H1 (cell line): ENCODE data around the gene SECTM1. TPM values are rescaled to one million over a fixed set of nuclear protein-coding genes. Genes with fewer than 3 reads are reported as not detected.

Experiments
- CTCF ChIA-PET: fragments of 300-600 bp; sonication (Branson Sonifier 250); formaldehyde crosslinking; loops from one replicate; lab custom pipeline; 2021; ENCODE audit not compliant: partially characterized antibody; lab: Charles Lee
- POLR2A ChIA-PET: fragments of 300-600 bp; sonication (Branson Sonifier 250); formaldehyde crosslinking; loops from one replicate; lab custom pipeline; 2021; ENCODE audit warnings: inconsistent platforms; ENCODE audit not compliant: partially characterized antibody; lab: Charles Lee
- DNase-seq, 2 experiments: peaks; one replicate each; pipeline versions ENCODE4 v3.0.0 to v3.0.0-alpha.2; 2010 to 2022; ENCODE audit warnings: low spot score in 2 of 2, low read depth in 1 of 2, mixed read lengths in 1 of 2
- FAIRE-seq: peaks from 2 replicates; lab custom pipeline; 2011; peaks lifted over from hg19 to GRCh38; lab: Jason Lieb, UNC
- H2AFZ ChIP-seq: 2 replicates; pipeline ENCODE4 v1.8.1; 2012; ENCODE audit warnings: low read length, inconsistent platforms
- H2AK5ac ChIP-seq: 2 replicates; pipeline ENCODE4 v1.6.1; 2013; ENCODE audit warnings: low read depth, low read length
- H2BK120ac ChIP-seq: replicated peaks from 2 replicates; pipeline ENCODE3; 2013; ENCODE audit warnings: low read depth, low read length, inconsistent platforms
- H2BK12ac ChIP-seq: 2 replicates; pipeline ENCODE4 v1.6.1; 2013; ENCODE audit warnings: low read depth, low read length
- H2BK15ac ChIP-seq: 2 replicates; pipeline ENCODE4 v1.6.1; 2013; ENCODE audit warnings: low read length
- H2BK20ac ChIP-seq: 2 replicates; pipeline ENCODE4 v1.6.1; 2013; ENCODE audit warnings: low read length
- H2BK5ac ChIP-seq: 2 replicates; pipeline ENCODE4 v1.6.1; 2013; ENCODE audit warnings: low read depth, low read length
- H3K14ac ChIP-seq: 2 replicates; pipeline ENCODE4 v1.6.1; 2013; ENCODE audit warnings: inconsistent platforms; ENCODE audit not compliant: insufficient read length
- H3K18ac ChIP-seq: 2 replicates; pipeline ENCODE4 v1.6.1; 2013; ENCODE audit warnings: low read length; ENCODE audit errors: extremely low read depth
- H3K23ac ChIP-seq: 2 replicates; pipeline ENCODE4 v1.6.1; 2013; ENCODE audit warnings: inconsistent platforms; ENCODE audit not compliant: insufficient read length
- H3K23me2 ChIP-seq: 2 replicates; pipeline ENCODE4 v1.6.1; 2013; ENCODE audit warnings: low read depth, low read length
- H3K27ac ChIP-seq: 2 replicates; pipeline ENCODE4 v1.6.1; 2011; ENCODE audit warnings: low read depth, low read length, inconsistent platforms
- H3K27me3 ChIP-seq, 4 experiments: replicated peaks in 1 of 4; 1 replicate in 1 of 4; 2 replicates in 3 of 4; pipeline versions ENCODE4 v1.6.1 to v1.8.1; 2011 to 2013; ENCODE audit warnings: low read length in 3 of 4, mild to moderate bottlenecking in 3 of 4, inconsistent platforms in 2 of 4, mixed read lengths in 2 of 4, moderate library complexity in 1 of 4; ENCODE audit not compliant: control insufficient read depth in 3 of 4, insufficient read depth in 3 of 4; ENCODE audit errors: extremely low read depth in 1 of 4
- H3K36me3 ChIP-seq, 4 experiments: 2 replicates each; pipeline versions ENCODE4 v1.6.1 to v1.8.1; 2011 to 2013; ENCODE audit warnings: mild to moderate bottlenecking in 4 of 4, low read length in 3 of 4, moderate library complexity in 2 of 4, control low read depth in 1 of 4, inconsistent platforms in 1 of 4; ENCODE audit not compliant: insufficient read depth in 4 of 4, control insufficient read depth in 2 of 4
- H3K4ac ChIP-seq: replicated peaks from 2 replicates; pipeline ENCODE3; 2013; ENCODE audit warnings: low read length, low read depth, mixed read lengths, inconsistent platforms; ENCODE audit not compliant: insufficient read length
- H3K4me1 ChIP-seq, 4 experiments: replicated peaks in 1 of 4; 1 replicate in 1 of 4; 2 replicates in 3 of 4; pipeline versions ENCODE4 v1.6.1 to v1.8.1; 2011 to 2013; ENCODE audit warnings: low read length in 3 of 4, inconsistent platforms in 2 of 4, mixed read lengths in 1 of 4; ENCODE audit not compliant: insufficient read depth in 4 of 4, control insufficient read depth in 3 of 4
- H3K4me2 ChIP-seq, 2 experiments: 2 replicates each; pipeline versions ENCODE4 v1.6.1 to v1.8.1; 2011 to 2013; ENCODE audit warnings: low read depth in 2 of 2, low read length in 2 of 2, control low read depth in 1 of 2, inconsistent platforms in 1 of 2, mild to moderate bottlenecking in 1 of 2; ENCODE audit not compliant: insufficient read depth in 1 of 2
- H3K4me3 ChIP-seq, 4 experiments: fragments of 200-600, 300-600 bp in 1 of 4; sonication (generic), shearing (Covaris generic), sonication (Bioruptor Twin) in 1 of 4; 2 replicates each; pipeline versions ENCODE4 v1.5.1 to v1.8.1; 2011 to 2016; ENCODE audit warnings: low read length in 4 of 4, low read depth in 3 of 4, control low read depth in 2 of 4, inconsistent platforms in 2 of 4, mild to moderate bottlenecking in 2 of 4, mixed read lengths in 1 of 4, moderate library complexity in 1 of 4; ENCODE audit not compliant: insufficient read depth in 2 of 4; ENCODE audit errors: extremely low read depth in 1 of 4
- H3K56ac ChIP-seq: replicated peaks from 2 replicates; pipeline ENCODE3; 2013; ENCODE audit warnings: low read depth, mild to moderate bottlenecking, mixed read lengths, low read length, inconsistent platforms; ENCODE audit not compliant: insufficient read length
- H3K79me1 ChIP-seq: 2 replicates; pipeline ENCODE4 v1.6.1; 2013; ENCODE audit warnings: low read depth, low read length, control low read depth
- H3K79me2 ChIP-seq, 2 experiments: 2 replicates each; pipeline versions ENCODE4 v1.6.1 to v1.8.1; 2012 to 2013; ENCODE audit warnings: low read length in 2 of 2, mild to moderate bottlenecking in 2 of 2, inconsistent platforms in 1 of 2; ENCODE audit not compliant: insufficient read depth in 2 of 2, control insufficient read depth in 1 of 2
- H3K9ac ChIP-seq, 4 experiments: replicated peaks in 1 of 4; 1 replicate in 1 of 4; 2 replicates in 3 of 4; pipeline versions ENCODE4 v1.6.1 to v1.8.1; 2011 to 2013; ENCODE audit warnings: low read depth in 3 of 4, low read length in 3 of 4, control low read depth in 2 of 4, mild to moderate bottlenecking in 2 of 4, moderate library complexity in 2 of 4, inconsistent platforms in 1 of 4; ENCODE audit errors: extremely low read depth in 1 of 4
- H3K9me3 ChIP-seq, 2 experiments: 2 replicates each; pipeline versions ENCODE4 v1.6.1 to v1.8.1; 2012 to 2013; ENCODE audit warnings: mild to moderate bottlenecking in 2 of 2, moderate library complexity in 2 of 2, control low read depth in 1 of 2, inconsistent platforms in 1 of 2, low read depth in 1 of 2, low read length in 1 of 2, mixed read lengths in 1 of 2; ENCODE audit not compliant: insufficient read depth in 2 of 2
- H4K20me1 ChIP-seq, 2 experiments: replicated peaks in 1 of 2; 2 replicates each; pipeline versions ENCODE3 to v1.8.1; 2011 to 2013; ENCODE audit warnings: inconsistent platforms in 2 of 2, low read length in 2 of 2, mild to moderate bottlenecking in 1 of 2; ENCODE audit not compliant: insufficient read depth in 2 of 2, control insufficient read depth in 1 of 2
- H4K5ac ChIP-seq: 2 replicates; pipeline ENCODE4 v1.6.1; 2013; ENCODE audit warnings: low read length, low read depth, mixed read lengths, inconsistent platforms; ENCODE audit not compliant: insufficient read length
- H4K8ac ChIP-seq: 2 replicates; pipeline ENCODE4 v1.8.0; 2013; ENCODE audit warnings: mild to moderate bottlenecking, moderate library complexity, low read length, inconsistent platforms; ENCODE audit not compliant: insufficient read depth; ENCODE audit errors: extremely low read depth
- H4K91ac ChIP-seq: replicated peaks from 2 replicates; pipeline ENCODE3; 2013; ENCODE audit warnings: low read length, mixed read lengths, inconsistent platforms; ENCODE audit not compliant: insufficient read length
- BRCA1 ChIP-seq: IDR thresholded peaks from 2 replicates; pipeline ENCODE4 v1.6.1; 2012; ENCODE audit warnings: low read depth, low read length, improper control_type of control experiment
- CBX8 ChIP-seq: fragments of 300-800, 300-1000 bp; sonication (generic); IDR thresholded peaks from 2 replicates; pipeline ENCODE4 v1.7.1; 2016; ENCODE audit warnings: low read depth, low read length, borderline replicate concordance
- E2F6 ChIP-seq: IDR thresholded peaks from 2 replicates; pipeline ENCODE4 v1.6.1; 2012; ENCODE audit warnings: inconsistent platforms
- NRF1 ChIP-seq: IDR thresholded peaks from 2 replicates; pipeline ENCODE4 v1.6.1; 2011; ENCODE audit warnings: mild to moderate bottlenecking, low read depth, low read length, improper control_type of control experiment
- RFX5 ChIP-seq: IDR thresholded peaks from 2 replicates; pipeline ENCODE4 v1.6.1; 2011; ENCODE audit warnings: low read depth, low read length, improper control_type of control experiment, borderline replicate concordance
- RNF2 ChIP-seq: fragments of 200-900, 300-1000 bp; sonication (generic); IDR thresholded peaks from 2 replicates; pipeline ENCODE4 v1.7.1; 2016; ENCODE audit warnings: borderline replicate concordance, low read depth, mild to moderate bottlenecking, antibody characterized with exemption, low read length; ENCODE audit not compliant: poor library complexity, severe bottlenecking; ENCODE audit errors: missing control alignments
- SAP30 ChIP-seq: fragments of 300-600 bp; sonication (generic); IDR thresholded peaks from 2 replicates; pipeline ENCODE4 v1.7.1; 2012; ENCODE audit warnings: low read length, moderate library complexity, mild to moderate bottlenecking, inconsistent platforms; ENCODE audit not compliant: insufficient read depth, insufficient replicate concordance
- SP2 ChIP-seq: IDR thresholded peaks from 2 replicates; pipeline ENCODE4 v1.6.1; 2012; ENCODE audit warnings: mild to moderate bottlenecking, low read length, inconsistent platforms
- SRF ChIP-seq: IDR thresholded peaks from 2 replicates; pipeline ENCODE4 v1.6.1; 2011; ENCODE audit warnings: mild to moderate bottlenecking, low read depth, low read length, moderate library complexity
- TAF1 ChIP-seq: IDR thresholded peaks from 2 replicates; pipeline ENCODE4 v1.6.1; 2011; ENCODE audit warnings: mild to moderate bottlenecking, low read depth, low read length
- WGBS, 2 experiments: shearing (Covaris generic) in 1 of 2; methylation state at CpG; one replicate each; pipeline versions ENCODE4 v1.1.6 to v1.1.7; 2013 to 2015; ENCODE audit warnings: low lambda C conversion rate in 2 of 2, mixed read lengths in 2 of 2, inconsistent platforms in 1 of 2, low coverage in 1 of 2, missing lambda C conversion rate in 1 of 2; ENCODE audit not compliant: insufficient replicate concordance in 2 of 2, insufficient coverage in 1 of 2, insufficient read length in 1 of 2; ENCODE audit errors: extremely low coverage in 1 of 2, missing lambda C conversion rate in 1 of 2; 5-methylcytosine and 5-hydroxymethylcytosine counted together
- polyA plus RNA-seq, 7 experiments: library from polyadenylated mRNA; depleted of rRNA in 3 of 7; stranded (reverse) in 5 of 7; unstranded in 2 of 7; fragments of >200 nt in 5 of 7; fragments of 200-250 nt in 2 of 7; gene quantifications; 1 replicate in 5 of 7; 2 replicates in 1 of 7; 4 replicates in 1 of 7; pipeline versions ENCODE4 v1.2.1 to v1.2.3, GENCODE V29; 2011 to 2013; ENCODE audit warnings: missing spikeins in 2 of 7, mixed read lengths in 2 of 7
- total RNA-seq: library from RNA; stranded (reverse); fragmentation: NEBNext Ultra II Directional; extraction: Animal tissue kit (Norgen Biotek cat#: 25700); gene quantifications from 2 replicates; pipeline ENCODE4 v1.2.1, GENCODE V29; 2021

Gene SECTM1
- total and polyA plus RNA-seq, 2 of the 8 experiments (the other 6 are each of a cell fraction or from before 2014, with no cell fraction given) = 0.20 to 0.65 TPM

GRCh38 chr17:82309656-82310570, 23.7 kb downstream of the SECTM1 start:
- WGBS, 2 experiments = 86% methylated on average over 27 of the region's 27 CpGs; no CpG with 5 or more reads in 1 of the 2 experiments
- no peak overlapping the region for H2AK5ac ChIP-seq
- H3K18ac ChIP-seq = no peak overlapping the region
- ChIA-PET POLR2A (interaction anchor here (1.0 kb wide), 1 partner anchor 11 kb away, joined by 6 read pairs; no protein-coding TSS in a partner anchor), CTCF (interaction anchor here (0.9 to 4.8 kb wide), 4 partner anchors 8 to 36 kb away, joined by 3 to 28 read pairs (median 5); partner anchors contain the start of gene CSNK1D)
- H3K36me3 ChIP-seq = no peaks in the 10 kb centered on the region; a peak in 1 of 8 replicates
- no peak overlapping the region for H2AFZ ChIP-seq
- no peak overlapping the region for H2BK20ac ChIP-seq
- no peak overlapping the region for H2BK5ac ChIP-seq
- no peaks in the 10 kb centered on the region; a peak in 1 of 7 replicates for H3K27me3 ChIP-seq
- H3K4me1 ChIP-seq = no peaks in the 10 kb centered on the region
- no peak for FAIRE-seq
- H3K23me2 ChIP-seq = no peaks in the 10 kb centered on the region
- H3K23ac ChIP-seq = no peak overlapping the region
- H4K8ac ChIP-seq = 0 out of 2 replicates have a peak overlapping the region, but pooled peaks have one; percentile 8
- no peak overlapping the region for H3K4me2 ChIP-seq
- H2BK12ac ChIP-seq = no peak overlapping the region
- no peak overlapping the region for H3K4me3 ChIP-seq
- H3K4ac ChIP-seq = no peak overlapping the region
- no peak overlapping the region for H2BK15ac ChIP-seq
- H4K5ac ChIP-seq = no peak overlapping the region
- H3K79me1 ChIP-seq = no peaks in the 10 kb centered on the region
- no peak overlapping the region for H3K14ac ChIP-seq
- H4K20me1 ChIP-seq = peaks cover 0 to 1% of the 10 kb centered on the region in 2 experiments
- peak overlapping the region; percentile 39 for H4K91ac ChIP-seq
- no peak overlapping the region for H2BK120ac ChIP-seq
- no peaks in the 10 kb centered on the region for H3K9me3 ChIP-seq
- no peak overlapping the region for H3K27ac ChIP-seq
- no peak for DNase-seq
- H3K9ac ChIP-seq = no peak overlapping the region
- H3K56ac ChIP-seq = no peak overlapping the region
- H3K79me2 ChIP-seq = no peaks in the 10 kb centered on the region
- TF ChIP-seq RFX5 (no peak), E2F6 (no peak), TAF1 (no peak), SRF (no peak), BRCA1 (no peak), RNF2 (no peak), CBX8 (no peak), SP2 (no peak), NRF1 (no peak), SAP30 (no peak)
